ENCODE results near the gene TBXA2R. TPM values are rescaled to one million over a fixed set of nuclear protein-coding genes. Genes with fewer than 3 reads are reported as not detected.

Gene TBXA2R
- total RNA-seq, 4 donors from 2014 or later = 0.20 to 4.2 (median 0.90) TPM

GRCh38 chr19:3642296-3642695 lies 35.6 kb upstream of the TBXA2R start:
- intact Hi-C loops (cut with DNase I; ENCODE audit: low total_unique reads) = no loop called here
- WGBS, 2 donors = 88% methylated on average over 17 of the region's 17 CpGs
- H3K4me3 ChIP-seq (ENCODE audit: low read depth, poor library complexity, severe bottlenecking) = no peak overlapping the region
- DNase-seq (ENCODE audit: low spot score in 2 of 2) = no peak
- TF ChIP-seq, protein P1, sequence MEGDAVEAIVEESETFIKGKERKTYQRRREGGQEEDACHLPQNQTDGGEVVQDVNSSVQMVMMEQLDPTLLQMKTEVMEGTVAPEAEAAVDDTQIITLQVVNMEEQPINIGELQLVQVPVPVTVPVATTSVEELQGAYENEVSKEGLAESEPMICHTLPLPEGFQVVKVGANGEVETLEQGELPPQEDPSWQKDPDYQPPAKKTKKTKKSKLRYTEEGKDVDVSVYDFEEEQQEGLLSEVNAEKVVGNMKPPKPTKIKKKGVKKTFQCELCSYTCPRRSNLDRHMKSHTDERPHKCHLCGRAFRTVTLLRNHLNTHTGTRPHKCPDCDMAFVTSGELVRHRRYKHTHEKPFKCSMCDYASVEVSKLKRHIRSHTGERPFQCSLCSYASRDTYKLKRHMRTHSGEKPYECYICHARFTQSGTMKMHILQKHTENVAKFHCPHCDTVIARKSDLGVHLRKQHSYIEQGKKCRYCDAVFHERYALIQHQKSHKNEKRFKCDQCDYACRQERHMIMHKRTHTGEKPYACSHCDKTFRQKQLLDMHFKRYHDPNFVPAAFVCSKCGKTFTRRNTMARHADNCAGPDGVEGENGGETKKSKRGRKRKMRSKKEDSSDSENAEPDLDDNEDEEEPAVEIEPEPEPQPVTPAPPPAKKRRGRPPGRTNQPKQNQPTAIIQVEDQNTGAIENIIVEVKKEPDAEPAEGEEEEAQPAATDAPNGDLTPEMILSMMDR (IDR thresholded peaks at IDR 0.05) = no peak
- no peak for TF ChIP-seq POLR2A (IDR thresholded peaks at IDR 0.05)

DNA sequence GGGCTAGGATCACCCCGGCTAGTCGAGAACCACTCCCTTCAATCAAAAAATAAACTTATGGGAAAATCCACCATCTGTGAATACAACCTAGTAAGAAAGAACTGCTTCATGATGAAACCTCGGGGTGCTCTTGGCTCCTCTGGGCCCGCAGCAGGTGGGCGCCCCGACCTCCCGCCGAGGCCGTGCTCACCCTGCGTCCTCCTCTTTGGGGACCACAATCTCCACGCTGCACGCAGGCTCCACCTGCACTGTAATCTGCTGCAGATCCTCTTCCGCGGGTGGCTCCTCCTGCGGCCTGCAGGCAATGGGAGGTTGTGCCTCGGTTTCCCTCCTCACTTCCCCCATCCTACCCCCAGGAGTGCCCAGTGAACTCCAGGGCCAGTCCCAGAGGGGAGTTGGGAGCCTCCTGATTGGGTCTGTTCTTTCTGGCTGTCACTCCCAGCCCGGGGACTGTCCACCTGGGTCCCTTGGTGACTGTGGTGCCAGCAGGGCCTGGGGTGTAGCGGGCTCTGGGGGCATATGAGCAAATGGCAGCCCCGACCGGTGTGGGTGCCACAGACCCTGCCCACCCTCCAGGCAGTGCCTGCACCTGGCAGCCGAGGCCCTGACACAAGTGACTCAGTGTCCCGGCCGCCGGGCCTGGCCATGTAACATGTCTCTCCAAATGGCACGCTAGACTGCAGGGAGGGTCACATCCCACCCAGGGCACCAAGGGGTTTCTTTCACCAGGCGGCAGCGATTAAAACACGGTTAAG lies 35.0 kb upstream of the TBXA2R start:
- intact Hi-C loops (cut with DNase I; ENCODE audit: low total_unique reads) = no loop called here
- TF ChIP-seq POLR2A (IDR thresholded peaks at IDR 0.05) = no peak
- TF ChIP-seq, protein P1 (IDR thresholded peaks at IDR 0.05) = no peak
- WGBS, 2 donors = 90 to 94% methylated on average over 21 to 27 of the region's 28 CpGs

GRCh38 chr19:3639479-3639878 lies 32.8 kb upstream of the TBXA2R start:
- H3K4me3 ChIP-seq (ENCODE audit: low read depth, poor library complexity, severe bottlenecking) = no peak overlapping the region
- no peak for DNase-seq (ENCODE audit: low spot score in 2 of 2)
- TF ChIP-seq, protein P1 (IDR thresholded peaks at IDR 0.05) = no peak
- TF ChIP-seq POLR2A (IDR thresholded peaks at IDR 0.05) = no peak
- 96 to 98% methylated on average over 13 of the region's 13 CpGs for WGBS, 2 donors
- intact Hi-C loops (cut with DNase I; ENCODE audit: low total_unique reads) = no loop called here

More for the DNA sequence above, 35.0 kb upstream of the TBXA2R start:
- H3K4me3 ChIP-seq (ENCODE audit: low read depth, poor library complexity, severe bottlenecking) = no peak overlapping the region
- no peak for DNase-seq (ENCODE audit: low spot score in 2 of 2)

GRCh38 chr19:3638208-3639193 lies 31.8 kb upstream of the TBXA2R start:
- no peak overlapping the region for H3K4me3 ChIP-seq (ENCODE audit: low read depth, poor library complexity, severe bottlenecking)
- intact Hi-C loops (cut with DNase I; ENCODE audit: low total_unique reads) = no loop called here
- DNase-seq (ENCODE audit: low spot score in 2 of 2) = no peak
- WGBS, 2 donors = 89 to 93% methylated on average over 40 to 42 of the region's 55 CpGs
- TF ChIP-seq, protein P1 (IDR thresholded peaks at IDR 0.05) = no peak
- TF ChIP-seq POLR2A (IDR thresholded peaks at IDR 0.05) = no peak

DNA sequence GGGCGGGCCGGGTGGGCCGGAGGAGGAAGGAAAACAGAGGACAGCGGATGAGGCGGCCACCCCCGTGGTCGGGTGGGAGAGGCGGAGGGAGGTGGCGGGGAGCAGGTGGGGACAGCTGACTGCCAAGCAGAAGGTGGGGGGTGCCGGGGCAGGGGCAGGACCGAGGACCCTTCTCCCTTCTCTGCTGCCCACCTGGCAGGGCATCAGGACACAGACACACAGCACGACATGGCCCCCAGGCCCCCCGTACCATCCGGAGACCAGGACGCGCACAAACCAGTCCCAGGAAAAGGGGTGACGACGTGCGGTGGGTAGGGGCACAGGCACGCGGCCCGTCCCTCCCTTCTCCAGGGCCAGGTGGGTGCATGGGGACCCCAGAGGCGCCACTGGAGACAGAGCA lies 30.9 kb upstream of the TBXA2R start:
- WGBS, 2 donors = 92 to 94% methylated on average over 22 to 23 of the region's 23 CpGs
- no peak overlapping the region for H3K4me3 ChIP-seq (ENCODE audit: low read depth, poor library complexity, severe bottlenecking)
- TF ChIP-seq POLR2A (IDR thresholded peaks at IDR 0.05) = no peak
- TF ChIP-seq, protein P1 (IDR thresholded peaks at IDR 0.05) = no peak
- no peak for DNase-seq (ENCODE audit: low spot score in 2 of 2)
- intact Hi-C loops (cut with DNase I; ENCODE audit: low total_unique reads) = no loop called here
